C4-2B (cell line): ENCODE data around the gene SHC2.

Experiments
- H3K27ac ChIP-seq: fragments of 450-650 bp; 2 replicates; pipeline ENCODE4 v1.5.1; 2017
- ZFX ChIP-seq: fragments of 450-650 bp; IDR thresholded peaks from 2 replicates; pipeline ENCODE4 v1.6.1; 2017
- TF ChIP-seq, protein P1 (sequence below): fragments of 450-650 bp; conservative IDR thresholded peaks from 2 replicates; pipeline ENCODE4 v1.5.1; 2017; ENCODE audit warnings: mild to moderate bottlenecking

Gene SHC2

DNA sequence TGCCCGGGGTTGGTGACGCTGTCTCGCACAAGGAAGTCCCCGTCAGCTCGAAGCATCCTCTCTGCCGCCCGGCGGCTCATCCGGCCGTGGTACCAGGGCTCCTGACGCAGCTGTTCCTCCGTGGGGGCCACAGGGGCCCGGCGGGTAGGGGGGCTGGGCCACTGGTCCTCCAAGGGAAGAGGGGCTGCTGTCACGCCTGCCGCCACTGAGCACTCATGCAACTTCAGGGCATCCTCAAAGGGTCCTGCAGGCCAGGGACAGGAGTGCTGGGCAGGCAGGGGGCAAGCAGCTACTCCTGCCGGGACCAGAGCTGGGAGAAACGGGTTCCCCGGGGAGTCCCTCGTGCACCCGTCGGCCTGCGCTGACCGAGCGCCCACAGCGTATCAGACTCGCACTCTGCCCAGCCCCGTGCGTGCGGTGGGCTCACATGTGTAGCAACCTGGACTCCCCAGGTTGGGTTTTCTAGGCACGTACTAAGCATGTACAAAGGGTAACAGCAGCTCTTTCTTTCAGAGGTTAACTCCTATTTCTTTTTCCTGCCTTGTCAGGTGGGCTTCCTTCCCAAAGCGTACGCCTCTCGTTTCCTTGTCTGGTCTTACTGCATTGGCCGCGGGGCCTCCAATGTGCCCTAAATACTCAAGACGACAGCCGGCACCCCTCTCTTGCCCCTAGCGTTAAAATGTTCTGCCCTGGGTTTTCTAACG lies 38.5 kb downstream of the SHC2 start:
- TF ChIP-seq, protein P1, sequence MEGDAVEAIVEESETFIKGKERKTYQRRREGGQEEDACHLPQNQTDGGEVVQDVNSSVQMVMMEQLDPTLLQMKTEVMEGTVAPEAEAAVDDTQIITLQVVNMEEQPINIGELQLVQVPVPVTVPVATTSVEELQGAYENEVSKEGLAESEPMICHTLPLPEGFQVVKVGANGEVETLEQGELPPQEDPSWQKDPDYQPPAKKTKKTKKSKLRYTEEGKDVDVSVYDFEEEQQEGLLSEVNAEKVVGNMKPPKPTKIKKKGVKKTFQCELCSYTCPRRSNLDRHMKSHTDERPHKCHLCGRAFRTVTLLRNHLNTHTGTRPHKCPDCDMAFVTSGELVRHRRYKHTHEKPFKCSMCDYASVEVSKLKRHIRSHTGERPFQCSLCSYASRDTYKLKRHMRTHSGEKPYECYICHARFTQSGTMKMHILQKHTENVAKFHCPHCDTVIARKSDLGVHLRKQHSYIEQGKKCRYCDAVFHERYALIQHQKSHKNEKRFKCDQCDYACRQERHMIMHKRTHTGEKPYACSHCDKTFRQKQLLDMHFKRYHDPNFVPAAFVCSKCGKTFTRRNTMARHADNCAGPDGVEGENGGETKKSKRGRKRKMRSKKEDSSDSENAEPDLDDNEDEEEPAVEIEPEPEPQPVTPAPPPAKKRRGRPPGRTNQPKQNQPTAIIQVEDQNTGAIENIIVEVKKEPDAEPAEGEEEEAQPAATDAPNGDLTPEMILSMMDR, result no peak
- TF ChIP-seq ZFX, result no peak
- H3K27ac ChIP-seq, result no peak overlapping the region

DNA sequence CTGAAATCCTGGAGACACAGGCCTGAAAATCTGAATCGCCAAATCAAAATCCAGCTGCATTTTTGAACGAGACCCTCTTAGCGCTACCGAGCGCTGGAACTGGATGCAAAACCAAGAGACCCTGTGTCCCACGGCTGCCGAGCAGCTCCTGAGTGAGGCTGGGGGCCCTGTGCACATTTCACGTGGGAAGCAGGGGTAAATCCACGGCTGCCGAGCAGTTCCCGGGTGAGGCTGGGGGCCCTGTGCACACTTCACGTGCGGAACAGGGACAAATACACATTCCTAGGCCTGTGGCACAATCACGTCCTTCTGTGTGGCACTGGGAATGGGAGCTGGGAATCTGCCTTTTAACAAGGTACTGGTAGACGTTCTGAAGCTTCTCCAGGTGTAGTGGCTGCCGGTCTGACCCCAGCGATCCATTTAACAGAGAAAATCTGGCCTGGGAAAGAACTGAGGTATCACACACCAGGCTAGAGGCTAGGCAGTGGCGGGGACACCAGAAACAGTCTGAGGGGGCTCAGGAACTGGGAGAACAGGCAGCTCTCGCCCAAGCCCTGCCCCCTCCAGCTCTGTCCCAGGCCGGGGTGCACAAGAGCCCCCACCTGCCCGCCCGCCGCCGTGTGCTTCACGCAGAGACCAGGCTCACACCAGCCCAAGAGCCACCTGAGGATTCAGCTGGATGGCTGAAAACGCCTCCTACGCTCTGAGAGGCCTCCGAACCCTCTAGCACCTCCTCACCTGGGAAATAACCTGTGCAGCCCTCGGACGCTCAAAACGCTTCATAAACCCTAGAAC lies 40.9 kb downstream of the SHC2 start:
- TF ChIP-seq, protein P1, result no peak
- no peak for TF ChIP-seq ZFX
- no peak overlapping the region for H3K27ac ChIP-seq

DNA sequence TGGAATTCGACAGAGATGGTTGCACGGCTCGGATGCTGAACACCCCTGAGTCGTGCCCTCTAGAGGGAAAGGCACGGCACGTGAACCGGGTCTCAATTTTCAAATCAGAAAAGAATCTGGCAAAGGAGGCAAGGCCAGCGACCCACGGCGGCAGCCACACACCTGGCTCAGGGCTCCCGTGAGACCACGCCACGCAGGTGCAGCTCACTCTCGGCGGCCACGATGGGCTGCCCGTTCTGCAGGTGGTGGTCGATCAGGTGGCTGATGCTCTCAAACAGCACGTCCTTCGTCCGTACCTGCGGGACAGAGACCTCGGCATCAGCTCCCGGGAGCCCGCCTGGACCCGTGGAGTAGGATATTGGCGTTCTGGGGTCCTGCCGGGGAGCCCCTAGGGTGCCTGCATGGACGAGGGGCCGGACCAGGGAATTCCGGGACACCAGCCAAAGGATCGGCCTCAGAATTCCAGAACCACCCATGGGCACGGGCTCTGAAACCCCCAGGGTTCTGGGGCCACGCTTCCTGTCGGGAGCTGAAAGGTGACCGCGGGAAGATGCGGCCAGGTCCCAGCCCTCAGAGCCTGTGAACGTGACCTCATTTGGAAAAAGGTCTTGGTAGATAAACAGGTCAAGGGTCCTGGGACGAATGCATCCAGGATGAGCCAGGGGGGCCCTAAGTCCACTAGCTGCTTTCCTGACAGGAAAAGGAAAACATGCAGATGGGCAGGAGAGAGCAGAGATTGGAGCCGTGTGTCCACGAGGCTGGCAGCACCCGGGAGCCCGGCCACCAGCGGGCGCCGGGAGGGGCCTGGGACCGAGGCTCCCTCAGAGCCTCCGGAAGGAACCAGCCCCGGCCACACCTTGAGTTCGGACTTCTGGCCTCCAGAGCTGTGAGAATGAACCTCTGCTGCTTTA lies 41.8 kb downstream of the SHC2 start:
- TF ChIP-seq, protein P1, result no peak
- TF ChIP-seq ZFX, result no peak
- no peak overlapping the region for H3K27ac ChIP-seq

DNA sequence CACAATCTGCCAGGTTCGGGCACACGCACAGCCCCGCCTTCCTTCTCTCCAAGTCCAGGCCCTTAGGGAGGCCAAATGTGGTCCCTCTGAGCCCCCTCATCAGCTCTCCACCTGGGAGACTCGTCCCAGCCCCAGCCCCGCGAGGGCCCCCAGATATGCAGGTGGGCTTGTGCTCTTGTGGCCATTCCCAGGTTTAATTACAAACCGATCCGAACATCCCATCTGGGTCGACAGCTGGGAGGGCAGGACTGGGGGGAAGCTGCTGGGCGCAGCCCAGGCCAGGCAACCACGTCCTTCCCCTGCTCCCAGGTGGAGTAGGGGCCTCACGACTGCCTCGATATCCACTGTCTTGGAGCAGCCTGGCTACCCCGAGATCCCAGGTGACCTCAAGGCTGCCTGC lies 44.4 kb downstream of the SHC2 start:
- H3K27ac ChIP-seq, result no peak overlapping the region
- no peak for TF ChIP-seq ZFX
- TF ChIP-seq, protein P1, result no peak

DNA sequence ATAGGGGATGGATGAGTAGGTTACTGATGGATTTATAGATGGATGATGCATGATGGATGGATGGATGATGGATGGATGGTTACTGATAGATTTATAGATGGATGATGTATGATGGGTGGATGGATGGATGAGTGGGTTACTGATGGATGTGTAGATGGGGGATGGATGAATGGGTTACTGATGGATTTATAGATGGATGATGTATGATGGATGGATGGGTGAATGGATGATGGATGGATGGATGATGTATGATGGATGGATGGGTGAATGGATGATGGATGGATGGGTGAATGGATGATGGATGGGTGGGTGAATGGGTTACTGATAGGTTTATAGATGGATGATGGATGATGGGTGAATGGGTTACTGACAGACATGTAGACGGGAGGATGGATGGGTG lies 45.5 kb downstream of the SHC2 start:
- H3K27ac ChIP-seq, result no peak overlapping the region
- TF ChIP-seq, protein P1, result no peak
- no peak for TF ChIP-seq ZFX

DNA sequence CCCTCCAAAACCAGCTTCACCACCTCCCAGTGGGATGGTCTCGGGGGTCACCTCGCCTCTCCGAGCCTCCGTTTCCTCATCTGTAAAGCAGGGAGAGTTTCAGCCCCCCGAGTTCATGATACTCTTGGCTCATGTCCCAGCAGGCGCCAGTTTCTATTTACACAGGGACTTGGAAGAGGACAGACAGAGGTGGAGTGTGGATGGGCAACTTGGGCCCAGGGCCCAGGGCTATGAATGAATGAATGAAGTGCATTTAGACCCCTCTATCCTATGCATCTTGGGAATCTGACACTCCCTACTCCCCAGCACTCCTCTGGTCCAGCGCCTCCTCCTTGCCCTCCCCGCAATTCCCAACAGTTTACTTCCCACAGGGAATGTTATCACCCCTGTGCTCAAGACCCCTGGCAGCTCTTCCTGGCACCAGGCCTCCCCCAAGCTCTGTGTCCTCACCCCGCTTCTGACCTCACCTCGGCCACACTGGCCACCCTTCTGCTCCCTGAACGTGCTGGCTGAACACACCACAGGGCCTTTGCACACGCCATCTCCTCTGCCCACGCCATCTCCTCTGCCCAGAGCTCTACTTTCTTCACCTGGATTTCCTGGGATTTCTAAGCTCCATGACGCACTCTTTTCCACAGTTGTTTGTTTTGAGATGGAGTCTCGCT lies 46.9 kb downstream of the SHC2 start:
- TF ChIP-seq, protein P1, result no peak
- no peak for TF ChIP-seq ZFX
- no peak overlapping the region for H3K27ac ChIP-seq
